Activated CD4-positive, CD25-positive, alpha-beta regulatory T cell treated with anti-CD3 and anti-CD28 coated beads, Interleukin-2, amount 50 U/mL, for 24 hours (primary cell): Measurements from ENCODE around the gene SLC25A39.

Source experiments
- ATAC-seq, 2 donors: fragments of 150-1000 bp; cut with Tn5 transposase; one replicate each; pipeline ENCODE4 v1.10.0; 2021; ENCODE audit warnings: mild to moderate bottlenecking in 1 of 2, moderate library complexity in 1 of 2

Gene SLC25A39

GRCh38 chr17:44272954-44273353, 51.7 kb downstream of the SLC25A39 start:
- ATAC-seq, result no peak

GRCh38 chr17:44272321-44272951, 52.2 kb downstream of the SLC25A39 start:
- no peak for ATAC-seq
